Epithelial cell of prostate (primary cell): ENCODE results near the gene GNG13.
"Not testable (repeated sequence)": the region's sequence is repeated elsewhere in the genome, so short reads cannot be mapped to it uniquely, and the experiment has no call there.

Experiments
- DNase-seq: peaks from one replicate; pipeline ENCODE4 v3.0.0-alpha.2; 2011; ENCODE audit warnings: low read depth, low spot score
- H3K27ac ChIP-seq: fragments of 450-650 bp; 2 replicates; pipeline ENCODE4 v1.5.1; 2017; ENCODE audit warnings: mild to moderate bottlenecking

GNG13 gene

DNA sequence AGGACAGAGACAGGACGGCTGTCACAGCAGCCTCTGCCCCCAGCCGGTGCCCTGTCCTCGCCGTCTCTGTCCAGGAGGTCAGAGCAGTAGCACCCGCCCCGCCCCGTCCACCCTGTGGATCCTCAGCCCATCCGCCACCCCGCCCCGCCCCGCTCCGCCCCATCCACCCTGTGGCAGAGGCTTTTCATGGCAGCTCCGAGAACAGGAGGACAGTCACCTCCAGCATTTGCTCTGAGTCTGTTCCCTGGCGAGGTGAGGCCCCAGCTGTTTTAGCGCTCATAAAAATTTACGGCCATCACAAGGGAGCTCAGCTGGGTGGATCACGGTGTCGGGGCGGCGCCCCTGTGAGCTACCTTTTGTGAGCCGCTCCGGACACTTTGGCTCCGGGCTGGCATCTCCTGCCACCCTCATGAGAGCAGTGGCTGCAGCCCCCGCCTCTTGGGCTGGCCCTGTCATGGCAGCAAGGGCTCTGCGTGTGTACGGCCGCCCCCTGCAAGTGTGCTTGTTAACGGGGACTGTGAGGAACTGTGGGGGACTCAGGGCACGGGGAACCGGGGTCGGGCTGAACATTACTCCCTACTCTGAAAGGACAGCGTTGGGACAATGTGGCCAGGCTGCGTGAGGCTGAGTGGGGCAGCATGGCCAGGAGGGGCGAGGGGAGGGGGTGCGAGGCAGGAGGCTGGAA is 32.3 kb upstream of the GNG13 start:
- DNase-seq, result no peak
- H3K27ac ChIP-seq, result no peak overlapping the region

DNA sequence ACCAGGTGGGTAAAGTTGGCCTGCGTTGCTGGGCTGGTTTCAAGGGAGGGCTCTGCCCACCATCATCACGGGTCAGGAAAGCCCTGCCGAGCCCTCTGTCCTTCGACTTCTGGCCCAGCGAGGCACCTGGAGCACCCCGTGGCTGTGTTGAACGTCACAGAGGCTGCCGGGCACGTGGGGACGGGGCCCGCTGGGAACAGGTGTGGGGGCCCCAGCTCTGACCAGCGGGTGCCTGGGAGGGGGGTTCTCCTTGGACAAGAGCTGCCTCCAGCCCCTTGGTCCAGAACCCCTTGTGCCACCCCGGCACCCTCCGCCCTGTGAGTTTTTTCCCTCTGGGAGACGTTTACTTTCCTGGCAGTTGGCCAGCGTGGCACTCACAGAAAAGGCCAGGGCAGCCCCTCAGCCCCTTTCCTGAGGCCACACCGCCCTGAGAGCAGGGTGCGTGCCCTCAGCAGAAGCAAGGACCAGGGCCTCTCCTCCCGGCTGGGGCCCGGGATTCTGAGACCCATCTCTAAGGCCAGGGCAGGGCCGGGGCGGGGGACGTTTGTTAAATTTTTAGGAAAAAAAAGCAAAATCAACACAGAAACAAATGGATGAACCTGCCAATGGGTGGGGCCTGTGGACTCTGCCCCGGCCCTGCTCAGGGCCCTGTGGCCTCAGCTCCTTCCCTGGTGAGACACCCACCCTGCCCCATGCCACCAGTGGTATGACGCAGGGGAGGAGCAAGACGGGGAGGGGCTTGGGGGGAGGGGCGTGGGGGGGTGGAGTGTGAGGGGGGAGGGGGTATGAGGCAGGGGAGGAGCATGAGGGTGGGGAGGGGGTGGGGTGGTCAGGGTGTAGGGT is 31.3 kb upstream of the GNG13 start:
- H3K27ac ChIP-seq, result no peak overlapping the region
- DNase-seq, result no peak

DNA sequence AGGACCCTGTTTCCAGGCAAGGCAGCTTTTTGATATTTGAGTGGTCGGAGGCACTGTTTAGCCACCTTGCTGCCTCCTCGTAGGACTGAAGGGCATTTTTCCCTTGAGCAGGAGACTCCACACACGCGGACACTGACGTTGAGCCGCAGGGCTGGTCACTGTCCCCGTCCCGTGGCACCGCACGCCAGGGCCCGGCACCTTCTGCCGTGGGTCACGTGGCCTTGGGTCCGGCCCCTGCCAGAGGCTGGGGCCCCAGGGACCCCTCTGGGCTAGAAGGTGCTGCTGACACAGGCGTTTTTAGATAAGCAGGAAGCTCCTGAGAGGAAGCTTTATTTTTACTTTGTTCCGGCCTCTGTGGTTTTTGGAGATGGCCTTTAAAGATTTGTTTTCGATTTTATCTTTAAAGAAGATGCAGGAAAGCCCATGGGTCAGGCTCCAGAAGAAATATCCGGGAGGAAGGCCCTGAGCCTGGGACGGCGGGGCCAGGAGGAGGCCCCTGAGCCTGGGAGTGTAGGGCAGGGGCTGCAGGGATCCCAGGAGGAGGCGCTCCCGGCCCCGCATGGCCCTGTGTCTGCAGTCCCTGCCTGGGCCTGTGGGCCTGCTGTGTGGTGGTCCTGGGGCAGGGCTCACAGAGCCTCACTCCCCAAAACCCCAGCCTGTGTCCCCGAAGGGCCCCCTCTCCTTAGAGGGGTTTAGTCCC is 30.5 kb upstream of the GNG13 start:
- H3K27ac ChIP-seq, result no peak overlapping the region
- no peak for DNase-seq

DNA sequence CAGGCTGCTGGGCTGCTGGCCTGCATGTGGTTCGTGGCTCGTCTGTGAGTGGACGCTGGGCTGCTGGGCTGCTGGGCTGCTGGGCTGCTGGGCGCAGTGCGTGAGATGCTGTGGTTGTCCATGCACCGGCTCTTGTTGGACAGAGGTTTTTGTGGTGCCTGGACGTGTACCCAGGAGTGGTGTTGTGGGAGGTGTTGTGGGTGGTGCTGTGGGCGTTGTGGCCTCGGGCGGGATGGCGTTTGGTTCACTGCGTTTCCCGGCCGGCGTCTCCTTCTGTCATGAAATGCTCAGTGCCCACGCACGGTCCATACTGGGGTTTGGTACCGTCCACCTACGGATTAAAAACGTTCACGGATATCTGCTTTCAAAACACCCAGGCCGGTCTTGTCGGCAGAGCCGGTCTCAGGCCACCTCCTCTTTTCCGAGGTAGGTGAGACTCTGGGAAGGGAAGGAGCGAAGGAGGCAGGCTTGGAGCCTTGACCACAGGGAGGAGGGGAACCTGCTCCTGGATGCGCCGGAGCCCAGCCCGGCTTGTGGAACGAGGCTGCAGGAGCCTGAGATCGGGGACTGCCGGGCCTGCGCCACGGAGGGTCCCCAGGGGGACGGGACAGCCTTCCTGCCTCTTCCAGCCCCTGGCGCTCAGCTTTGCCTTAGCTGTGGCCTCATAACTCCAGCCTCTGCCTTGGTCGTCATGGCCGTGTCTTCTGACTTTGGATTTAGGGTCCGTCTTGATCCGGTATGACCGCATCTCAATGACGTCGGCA is 29.8 kb upstream of the GNG13 start:
- no peak overlapping the region for H3K27ac ChIP-seq
- DNase-seq, result no peak

DNA sequence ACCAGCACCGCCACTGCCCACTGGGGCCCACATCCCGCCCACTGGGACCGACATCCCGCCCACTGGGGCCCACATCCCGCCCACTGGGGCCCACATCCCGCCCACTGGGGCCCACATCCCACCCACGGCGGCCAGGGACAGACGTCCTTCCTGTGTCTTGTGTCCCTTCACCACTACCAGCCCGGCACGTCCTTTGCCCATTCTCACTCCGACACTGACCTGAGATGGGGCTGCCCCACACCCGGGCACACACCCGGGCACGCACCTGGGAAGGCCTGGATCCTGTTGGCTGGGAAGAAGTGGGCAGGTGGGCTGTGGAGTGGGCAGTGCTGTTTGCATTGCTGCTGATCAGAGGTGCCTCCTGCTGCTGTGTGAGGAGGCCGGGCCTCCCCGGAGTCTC is 28.4 kb upstream of the GNG13 start:
- H3K27ac ChIP-seq, result no peak overlapping the region
- no peak for DNase-seq

DNA sequence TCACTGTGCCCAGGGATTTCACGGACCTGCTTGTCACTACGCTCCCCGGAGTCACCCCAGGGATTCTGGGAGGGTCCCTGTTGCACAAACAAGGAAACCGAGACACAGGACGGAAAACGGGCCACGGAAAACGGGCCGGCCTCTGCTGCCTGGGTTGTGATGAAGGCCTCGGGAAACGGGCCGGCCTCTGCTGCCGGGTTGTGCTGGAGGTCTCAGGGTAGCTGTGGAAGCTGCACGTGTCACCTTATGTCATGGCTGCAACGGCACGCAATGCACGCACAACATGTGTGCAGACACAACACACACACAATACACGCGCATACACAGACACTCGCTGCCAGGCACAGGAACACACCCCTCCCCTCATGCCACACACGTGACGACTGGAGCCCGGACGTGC is 27.0 kb upstream of the GNG13 start:
- no peak overlapping the region for H3K27ac ChIP-seq
- no peak for DNase-seq

DNA sequence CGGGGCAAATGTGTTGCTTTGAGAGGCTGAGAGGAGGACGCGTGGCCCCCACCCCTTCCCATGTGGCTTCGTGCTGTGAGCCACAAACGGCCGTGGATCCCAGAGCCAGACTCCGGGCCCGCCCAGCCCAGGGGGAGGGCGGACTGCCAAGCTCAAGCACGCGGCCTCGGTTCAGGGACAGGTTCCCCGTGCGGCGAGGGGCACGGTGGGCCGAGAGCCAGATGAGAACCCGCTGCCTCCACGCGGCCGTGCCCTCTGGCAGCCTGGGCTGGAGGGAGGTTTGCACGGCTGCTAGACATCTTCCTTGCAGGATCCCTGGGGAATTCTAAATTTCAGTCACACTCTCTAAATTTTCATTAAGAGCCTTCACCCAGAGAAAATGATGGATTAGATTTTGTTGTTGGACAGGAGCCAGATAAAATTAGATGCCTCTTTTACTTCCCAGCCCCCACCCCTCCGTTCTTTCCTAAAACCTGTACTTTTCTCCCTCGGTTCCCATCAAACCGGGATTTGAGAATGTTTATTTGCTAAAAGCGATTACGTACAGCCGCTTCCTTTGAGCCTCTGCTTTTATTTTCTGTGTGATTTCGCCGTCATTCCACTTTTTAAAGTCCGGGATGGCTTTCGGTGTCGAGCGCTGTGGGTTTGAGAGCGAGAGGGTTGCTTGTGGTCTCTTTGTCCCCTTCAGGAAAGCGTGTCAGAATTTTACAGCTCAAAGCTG is 25.0 kb upstream of the GNG13 start:
- H3K27ac ChIP-seq, result no peak overlapping the region
- DNase-seq, result no peak

DNA sequence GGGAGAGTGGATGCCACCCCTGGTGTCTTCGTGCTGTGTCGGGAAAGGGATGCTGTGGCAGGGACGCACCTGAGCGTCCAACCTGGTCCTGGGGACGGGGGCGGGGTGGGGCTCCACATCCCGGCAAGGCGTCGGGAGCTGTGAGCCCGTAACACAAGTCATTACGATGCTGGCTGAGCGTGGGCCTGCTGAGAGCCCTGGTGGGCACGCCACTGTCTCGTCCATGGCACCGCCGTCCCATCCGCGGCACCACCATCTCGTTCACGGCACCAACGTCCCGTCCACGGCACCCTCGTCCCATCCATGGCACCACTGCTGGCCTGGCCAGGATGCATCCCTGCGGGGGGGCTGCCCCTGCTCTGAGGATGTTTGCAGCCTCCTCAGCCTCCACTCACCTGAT is 24.1 kb upstream of the GNG13 start:
- no peak for DNase-seq

DNA sequence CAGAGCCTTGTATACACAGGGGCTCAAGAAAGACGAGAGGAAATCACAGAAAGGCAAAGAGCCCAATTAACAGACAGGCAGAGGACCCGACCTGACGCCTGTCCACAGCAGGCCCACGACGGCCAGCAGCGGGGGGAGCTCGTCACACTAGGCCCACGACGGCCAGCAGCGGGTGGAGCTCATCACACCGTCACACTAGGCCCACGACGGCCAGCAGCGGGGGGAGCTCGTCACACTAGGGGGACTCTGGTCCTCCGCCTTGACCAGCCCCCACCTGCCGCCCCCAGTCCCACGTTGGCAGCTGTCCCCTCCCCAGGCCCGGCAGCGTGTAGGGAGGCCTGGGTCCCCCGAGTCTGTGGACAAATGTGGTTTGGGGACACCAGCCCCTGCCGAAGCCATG is 23.7 kb upstream of the GNG13 start:
- DNase-seq, result no peak
- H3K27ac ChIP-seq, result no peak overlapping the region

More for the DNA sequence above, 24.1 kb upstream of the GNG13 start:
- no peak overlapping the region for H3K27ac ChIP-seq

DNA sequence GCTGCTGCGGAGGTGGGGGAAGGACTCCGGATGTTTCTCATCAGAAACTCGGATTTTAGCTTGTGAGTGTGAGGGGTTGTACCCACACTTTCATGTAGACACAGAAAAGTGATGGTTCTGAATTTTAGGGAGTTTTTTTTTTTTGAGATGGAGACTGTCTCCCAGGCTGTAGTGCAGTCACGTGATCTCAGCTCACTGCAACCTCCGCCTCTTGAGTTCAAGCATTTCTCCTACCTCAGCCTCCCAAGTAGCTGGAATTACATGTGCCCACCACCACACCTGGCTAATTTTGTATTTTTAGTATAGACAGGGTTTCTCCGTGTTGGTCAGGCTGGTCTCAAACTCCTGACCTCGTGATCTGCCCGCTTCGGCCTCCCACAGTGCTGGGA is 22.4 kb upstream of the GNG13 start:
- no peak for DNase-seq
- no peak overlapping the region for H3K27ac ChIP-seq

DNA sequence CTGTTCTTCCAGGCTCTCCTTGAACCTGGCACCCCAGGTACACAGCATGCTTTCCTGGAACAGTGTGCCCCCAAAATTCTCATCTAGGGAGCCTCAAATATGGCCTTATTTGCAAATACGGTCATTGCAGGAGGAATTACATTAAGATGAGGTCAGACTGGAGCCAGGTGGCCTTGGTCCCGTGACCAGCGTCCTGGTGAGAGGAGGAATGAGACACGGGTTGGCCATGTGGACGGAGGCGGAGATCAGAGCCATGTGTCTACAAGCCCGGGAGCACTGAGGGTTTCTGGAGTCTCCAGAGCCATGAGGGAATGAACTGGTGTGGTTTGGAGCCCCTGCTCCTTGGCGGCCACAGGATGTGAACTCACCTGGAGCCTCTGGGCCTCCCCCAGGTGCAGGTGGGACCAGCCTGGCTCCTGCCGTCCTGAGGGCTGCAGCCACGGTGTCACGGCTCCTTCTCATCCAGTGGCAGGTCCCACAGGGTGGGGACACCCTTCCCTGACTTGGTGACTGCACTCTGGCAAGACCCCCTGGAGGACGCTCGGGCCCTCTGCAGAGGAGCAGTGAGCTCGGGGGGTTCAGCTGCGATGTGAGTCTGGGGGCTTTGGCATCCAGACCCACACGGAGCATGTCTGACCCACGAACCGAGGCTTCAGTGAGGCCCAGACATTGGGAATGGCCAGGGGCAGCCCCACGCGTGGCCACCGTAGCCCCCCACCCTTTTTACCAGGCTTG is 21.8 kb upstream of the GNG13 start:
- no peak overlapping the region for H3K27ac ChIP-seq
- DNase-seq, result no peak

DNA sequence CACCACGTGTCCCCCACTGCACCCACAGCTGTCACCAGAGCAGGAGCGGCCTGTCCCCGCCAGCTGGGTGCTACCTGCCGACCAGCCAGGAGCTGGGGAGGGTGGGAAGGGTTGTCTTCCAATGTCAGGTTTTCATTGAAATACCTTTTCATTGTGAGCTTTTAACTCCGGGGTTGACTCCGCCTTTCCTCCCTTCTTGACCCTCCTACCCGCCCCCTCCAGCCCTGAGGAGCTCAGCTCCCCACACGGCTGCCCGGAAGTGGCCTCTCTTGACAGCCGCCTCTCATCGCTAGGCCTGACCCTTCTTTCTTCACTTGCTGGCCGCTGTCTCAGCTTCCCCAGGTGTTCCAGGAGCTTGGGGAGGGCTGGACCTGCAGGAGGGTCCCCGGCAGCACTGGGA is 21.2 kb upstream of the GNG13 start:
- no peak for DNase-seq
- no peak overlapping the region for H3K27ac ChIP-seq

DNA sequence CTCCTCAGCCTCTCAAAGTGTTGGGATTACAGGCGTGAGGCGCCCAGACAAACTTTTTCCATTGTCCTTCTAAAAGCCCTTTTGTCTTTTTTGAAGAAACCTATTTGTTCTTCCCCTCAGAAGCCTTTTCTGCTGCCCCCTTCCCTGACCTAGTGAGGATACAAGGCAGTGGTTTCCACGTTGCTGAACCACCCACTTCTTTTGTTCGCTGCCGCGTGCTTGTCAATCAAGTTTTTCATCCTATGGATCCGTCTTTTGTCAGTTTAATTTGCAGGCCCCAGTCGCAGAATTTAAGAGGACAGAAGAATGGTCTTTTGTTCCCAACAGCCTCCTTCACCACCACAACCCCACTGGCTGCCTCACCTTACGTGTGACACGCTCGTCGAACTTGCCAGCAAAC is 20.2 kb upstream of the GNG13 start:
- no peak overlapping the region for H3K27ac ChIP-seq
- DNase-seq, result no peak

DNA sequence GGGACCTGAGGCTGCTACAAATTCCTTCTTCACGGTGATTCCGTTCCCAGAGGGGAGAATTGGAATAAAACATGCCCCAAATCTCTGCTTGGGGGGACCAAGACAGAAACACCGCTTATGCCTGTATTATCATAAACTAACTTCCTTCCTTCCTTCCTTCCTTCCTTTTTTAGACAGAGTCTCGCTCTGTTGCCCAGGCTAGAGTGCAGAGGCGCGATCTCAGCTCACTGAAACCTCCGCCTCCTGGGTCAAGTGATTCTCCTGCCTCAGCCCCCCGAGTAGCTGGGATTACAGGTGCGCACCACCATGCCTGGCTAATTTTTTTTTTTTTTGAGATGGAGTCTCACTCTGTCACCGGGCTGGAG is 19.5 kb upstream of the GNG13 start:
- not testable (repeated sequence) for DNase-seq, H3K27ac ChIP-seq

DNA sequence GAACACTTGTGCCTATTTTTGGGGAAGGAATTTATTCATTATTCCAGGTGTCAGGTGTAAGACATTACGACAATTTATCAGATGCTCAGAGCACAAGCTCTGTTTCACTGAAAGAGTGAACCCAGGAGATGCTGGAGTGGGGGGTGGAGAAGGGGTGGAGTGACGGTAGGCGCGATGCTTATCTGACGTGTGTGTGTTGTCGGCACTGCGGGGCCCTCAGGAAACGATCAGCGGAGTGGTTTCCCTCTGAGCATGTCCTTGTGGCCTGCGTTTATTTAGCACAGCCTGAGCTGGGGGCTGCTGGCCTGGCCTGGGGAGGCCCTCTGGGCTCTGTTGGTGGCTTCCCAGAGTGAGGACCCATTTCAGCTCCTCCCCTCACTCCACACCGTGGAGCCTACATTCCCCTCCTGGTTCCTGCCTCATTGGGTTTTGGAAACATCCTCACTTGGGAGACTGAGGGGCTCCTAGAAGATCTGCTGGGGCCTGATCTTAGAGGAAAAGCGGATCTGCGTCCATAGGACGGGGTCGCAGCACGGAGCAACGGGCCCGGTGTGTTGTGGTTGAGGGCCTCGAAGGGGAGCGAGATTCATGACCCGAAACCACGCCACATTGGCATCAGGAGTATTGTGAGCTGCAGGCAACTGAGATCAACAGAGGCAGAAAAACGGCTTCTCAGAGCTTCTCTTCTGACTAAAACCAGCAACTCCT is 19.0 kb upstream of the GNG13 start:
- DNase-seq, result no peak

DNA sequence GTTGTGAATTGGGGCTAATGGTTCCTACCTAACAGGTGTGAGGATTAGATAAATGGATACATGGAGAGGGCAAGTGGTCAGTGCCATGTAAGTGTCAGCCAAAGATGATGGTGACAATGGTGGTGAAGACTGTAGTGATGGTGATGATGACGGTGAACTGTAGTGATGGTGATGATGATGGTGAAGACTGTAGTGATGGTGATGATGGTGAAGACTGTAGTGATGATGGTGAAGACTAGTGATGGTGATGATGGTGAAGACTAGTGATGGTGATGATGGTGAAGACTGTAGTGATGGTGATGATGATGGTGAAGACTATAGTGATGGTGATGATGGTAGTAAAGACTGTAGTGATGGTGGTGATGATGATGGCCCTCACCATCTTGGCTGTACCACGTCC is 18.1 kb upstream of the GNG13 start:
- DNase-seq, result no peak
- no peak overlapping the region for H3K27ac ChIP-seq

More for the DNA sequence above, 19.0 kb upstream of the GNG13 start:
- H3K27ac ChIP-seq, result no peak overlapping the region

DNA sequence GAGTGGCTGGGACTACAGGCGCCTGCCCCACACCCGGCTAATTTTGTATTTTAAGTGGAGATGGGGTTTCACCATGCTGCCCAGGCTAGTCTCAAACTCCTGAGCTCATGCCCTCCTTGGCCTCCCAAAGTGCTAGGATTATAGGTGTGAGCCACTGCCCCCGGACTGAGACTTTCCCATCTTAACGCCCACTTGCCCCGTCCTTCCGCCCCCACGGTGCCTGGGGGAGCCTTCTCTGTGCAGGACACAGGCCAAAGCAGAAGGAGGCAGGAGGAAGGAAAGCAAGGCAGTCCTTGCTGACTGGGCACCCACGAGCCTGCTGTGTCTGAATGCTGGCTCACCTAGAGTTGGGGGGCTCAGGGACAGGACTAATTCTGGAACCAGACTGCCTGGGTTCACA is 17.6 kb upstream of the GNG13 start:
- H3K27ac ChIP-seq, result no peak overlapping the region
- DNase-seq, result no peak

DNA sequence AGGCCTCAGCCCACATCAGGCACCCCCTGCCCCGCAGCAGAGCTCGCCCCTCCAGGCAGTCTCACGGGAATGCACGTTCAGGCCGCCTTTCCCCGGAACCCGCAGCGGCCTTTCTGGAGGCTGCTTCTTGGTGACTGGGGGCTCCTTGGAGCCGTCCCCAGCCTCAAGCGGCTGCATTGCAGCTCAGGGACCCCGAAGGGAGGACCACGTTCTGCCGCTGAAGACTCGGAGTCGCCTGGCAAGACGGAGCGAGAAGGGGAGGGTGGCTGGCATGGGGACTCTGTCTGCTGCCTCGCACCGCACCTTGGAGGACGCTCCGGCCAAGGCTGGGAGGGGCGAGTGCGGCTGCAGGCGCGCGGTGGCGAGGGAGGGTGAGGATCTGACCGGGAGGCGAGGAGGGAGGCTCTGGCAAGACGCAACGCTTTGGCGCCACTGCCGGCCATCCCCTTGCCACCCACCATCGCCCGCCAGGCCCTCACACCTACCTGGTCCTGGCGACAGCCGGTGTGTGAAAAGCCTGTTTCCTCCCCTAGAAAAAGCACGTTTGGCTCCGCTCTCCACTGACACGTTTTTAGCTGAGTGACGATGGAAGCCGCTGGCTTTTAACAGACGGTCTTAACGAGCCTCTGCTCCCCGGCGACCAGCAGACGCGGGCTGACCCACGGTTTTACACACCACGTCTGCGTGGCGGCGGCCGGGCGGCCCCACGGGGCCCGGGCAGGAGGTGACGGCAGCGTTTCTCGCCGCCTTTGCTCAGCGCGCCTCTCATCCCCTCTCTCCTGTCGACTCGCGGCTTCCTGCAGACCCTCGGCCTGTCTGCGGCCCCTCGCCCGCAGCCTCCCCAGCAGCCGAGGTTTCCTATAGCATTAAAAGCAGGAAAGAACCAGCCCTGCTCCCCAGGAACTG is 16.7 kb upstream of the GNG13 start:
- H3K27ac ChIP-seq, result no peak overlapping the region
- no peak for DNase-seq
